HL-60 (cell line): ENCODE measurements around the gene COL2A1.

Experiments
- DNase-seq, 2 experiments: peaks; one replicate each; pipeline ENCODE4 v3.0.0-alpha.2; 2010 to 2020; ENCODE audit warnings: low read depth in 1 of 2, low spot score in 1 of 2
- H3K27ac ChIP-seq: fragments of 250-450 bp; sonication (Bioruptor Pico); replicated peaks from 2 replicates; pipeline ENCODE4 v1.5.1; 2020; ENCODE audit warnings: mild to moderate bottlenecking, moderate library complexity
- H3K27me3 ChIP-seq: fragments of 250-450 bp; sonication (Bioruptor Pico); 2 replicates; pipeline ENCODE4 v1.5.1; 2021; ENCODE audit warnings: mild to moderate bottlenecking, moderate library complexity; ENCODE audit not compliant: insufficient read depth, poor library complexity, severe bottlenecking
- H3K4me3 ChIP-seq: replicated peaks from 2 replicates; pipeline ENCODE4 v1.5.1; 2011; ENCODE audit warnings: mild to moderate bottlenecking, control low read depth, low read length; ENCODE audit not compliant: insufficient read depth
- CTCF ChIP-seq: IDR thresholded peaks from one replicate; pipeline ENCODE4 v1.5.1; 2011; ENCODE audit warnings: low read length, control low read depth, inconsistent platforms; ENCODE audit not compliant: insufficient read depth
- GABPA ChIP-seq: IDR thresholded peaks from 2 replicates; pipeline ENCODE4 v1.6.1; 2012; ENCODE audit warnings: low read depth
- POLR2AphosphoS5 ChIP-seq: IDR thresholded peaks from 2 replicates; pipeline ENCODE4 v1.6.1; 2012; ENCODE audit warnings: low read depth
- REST ChIP-seq: IDR thresholded peaks from 2 replicates; pipeline ENCODE4 v1.6.1; 2012; ENCODE audit warnings: low read depth; ENCODE audit not compliant: insufficient replicate concordance
- SPI1 ChIP-seq: IDR thresholded peaks from 2 replicates; pipeline ENCODE4 v1.6.1; 2012; ENCODE audit warnings: low read depth, mild to moderate bottlenecking, borderline replicate concordance

COL2A1 gene

GRCh38 chr12:47931187-47931586, 73.1 kb downstream of the COL2A1 start:
- Histone ChIP-seq H3K27ac (no peak overlapping the region), H3K27me3 (no peaks in the 10 kb centered on the region), H3K4me3 (no peak overlapping the region)
- no peak for DNase-seq
- TF ChIP-seq SPI1 (no peak), CTCF (no peak), GABPA (no peak), REST (no peak), POLR2AphosphoS5 (no peak)

- Histone ChIP-seq H3K27ac (no peak overlapping the region), H3K27me3 (no peaks in the 10 kb centered on the region), H3K4me3 (no peak overlapping the region)
- no peak for DNase-seq
- no peak for TF ChIP-seq GABPA
These were observed 73.6 kb downstream of the COL2A1 start for GRCh38 chr12:47930634-47931033.

- no peak overlapping the region for H3K27ac ChIP-seq
- no peak for DNase-seq
- no peak overlapping the region for H3K4me3 ChIP-seq
- TF ChIP-seq GABPA: no peak
- TF ChIP-seq POLR2AphosphoS5: no peak
- H3K27me3 ChIP-seq: no peaks in the 10 kb centered on the region
These were observed 76.9 kb downstream of the COL2A1 start for GRCh38 chr12:47927346-47927745.
